ENCODE measurements around the gene EPHB1.

EPHB1 gene

DNA sequence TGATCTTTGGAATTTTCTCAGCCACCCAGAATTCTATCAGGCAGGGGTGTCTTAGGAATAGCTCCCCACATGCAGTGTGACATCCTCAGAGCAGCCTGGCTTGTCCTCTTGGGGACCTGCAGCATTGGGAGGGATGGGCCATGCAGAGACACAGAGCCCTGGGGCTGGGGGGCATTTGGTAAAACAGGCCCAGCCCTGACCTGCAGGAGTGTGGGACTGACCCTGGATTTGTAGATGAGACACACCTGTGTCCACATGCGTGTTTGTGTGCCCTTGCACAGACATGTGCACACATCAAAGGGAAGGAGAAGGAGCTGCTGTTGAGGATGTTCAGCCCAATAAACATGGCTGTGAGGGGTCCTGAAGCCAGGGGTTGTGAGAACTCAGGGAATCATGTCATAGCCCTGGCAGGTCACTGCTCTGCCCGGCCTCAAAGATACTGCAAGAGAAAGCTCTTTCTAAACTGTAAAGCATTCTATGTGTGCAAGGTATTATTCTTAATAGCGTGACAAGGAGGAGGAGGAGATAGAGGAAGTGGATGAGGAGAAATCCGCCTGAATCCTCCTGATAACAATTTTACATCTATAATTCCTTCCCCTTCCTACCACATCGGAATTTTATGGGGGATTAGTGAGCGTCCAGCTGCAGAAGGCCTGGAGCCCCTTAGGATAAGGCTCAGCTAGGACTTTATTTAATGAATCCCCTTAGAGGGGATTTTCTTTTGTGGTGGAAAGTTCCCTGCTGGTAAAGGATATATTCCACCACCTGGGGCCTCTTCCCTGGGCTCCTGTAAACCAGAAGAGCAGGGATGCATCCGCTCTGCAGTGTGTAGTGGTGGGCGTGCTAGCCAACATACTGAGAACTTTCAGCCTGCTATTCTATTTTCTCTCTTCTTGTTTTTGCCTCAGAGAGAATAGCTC lies 245.5 kb downstream of the EPHB1 start:
- Histone ChIP-seq H3K9me3 (no peaks in the 10 kb centered on the region), H3K4me1 (no peaks in the 10 kb centered on the region), H3K27me3 (no peaks in the 10 kb centered on the region), H3K36me3 (no peaks in the 10 kb centered on the region), H3K4me3 (ENCODE audit: low read depth, low read length) (no peak overlapping the region)
- TF ChIP-seq, protein P1, sequence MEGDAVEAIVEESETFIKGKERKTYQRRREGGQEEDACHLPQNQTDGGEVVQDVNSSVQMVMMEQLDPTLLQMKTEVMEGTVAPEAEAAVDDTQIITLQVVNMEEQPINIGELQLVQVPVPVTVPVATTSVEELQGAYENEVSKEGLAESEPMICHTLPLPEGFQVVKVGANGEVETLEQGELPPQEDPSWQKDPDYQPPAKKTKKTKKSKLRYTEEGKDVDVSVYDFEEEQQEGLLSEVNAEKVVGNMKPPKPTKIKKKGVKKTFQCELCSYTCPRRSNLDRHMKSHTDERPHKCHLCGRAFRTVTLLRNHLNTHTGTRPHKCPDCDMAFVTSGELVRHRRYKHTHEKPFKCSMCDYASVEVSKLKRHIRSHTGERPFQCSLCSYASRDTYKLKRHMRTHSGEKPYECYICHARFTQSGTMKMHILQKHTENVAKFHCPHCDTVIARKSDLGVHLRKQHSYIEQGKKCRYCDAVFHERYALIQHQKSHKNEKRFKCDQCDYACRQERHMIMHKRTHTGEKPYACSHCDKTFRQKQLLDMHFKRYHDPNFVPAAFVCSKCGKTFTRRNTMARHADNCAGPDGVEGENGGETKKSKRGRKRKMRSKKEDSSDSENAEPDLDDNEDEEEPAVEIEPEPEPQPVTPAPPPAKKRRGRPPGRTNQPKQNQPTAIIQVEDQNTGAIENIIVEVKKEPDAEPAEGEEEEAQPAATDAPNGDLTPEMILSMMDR (IDR thresholded peaks at IDR 0.05; ENCODE audit: low read depth, low read length): no peak
- DNase-seq: no peak

DNA sequence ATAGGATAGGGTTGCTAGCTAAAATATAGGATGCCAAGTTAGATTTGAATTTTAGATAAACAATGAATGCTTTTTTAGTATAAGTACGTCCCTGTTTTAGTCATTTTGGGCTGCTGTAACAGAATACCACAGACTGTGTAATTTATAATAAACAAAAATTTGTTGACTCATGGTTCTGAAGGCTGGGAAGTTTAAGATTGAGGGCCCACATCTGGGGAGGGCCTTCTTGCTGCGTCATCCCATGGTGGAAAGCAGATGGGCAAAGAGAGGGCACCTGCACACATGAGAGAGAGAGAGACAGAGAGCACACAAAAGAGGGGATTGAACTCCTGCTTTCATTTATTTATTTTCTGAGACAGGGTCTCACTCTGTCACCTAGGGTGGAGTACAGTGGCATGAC lies 246.5 kb downstream of the EPHB1 start:
- TF ChIP-seq, protein P1 (IDR thresholded peaks at IDR 0.05; ENCODE audit: low read depth, low read length): no peak
- no peak for DNase-seq

DNA sequence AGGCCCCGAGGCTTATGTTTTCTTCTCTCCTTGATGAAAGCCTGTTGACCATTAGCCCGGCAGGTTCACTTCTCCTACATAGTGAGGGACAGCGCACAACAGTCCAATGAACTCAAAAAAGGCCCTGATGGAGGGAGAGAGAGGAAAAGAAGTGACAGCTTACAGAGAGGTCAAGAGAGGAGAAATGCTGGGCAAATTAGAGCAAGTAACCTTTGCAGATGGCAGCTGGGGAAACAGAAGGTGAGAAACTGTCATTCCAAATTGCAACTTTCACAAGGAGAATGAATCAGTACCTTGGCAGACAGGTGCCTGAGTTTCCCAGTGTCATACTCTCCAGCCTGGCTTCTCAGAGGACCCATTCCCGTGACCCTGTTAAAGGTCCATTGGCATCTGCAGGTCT lies 252.0 kb downstream of the EPHB1 start:
- Histone ChIP-seq H3K4me1 (no peaks in the 10 kb centered on the region), H3K36me3 (no peaks in the 10 kb centered on the region), H3K9me3 (no peaks in the 10 kb centered on the region), H3K4me3 (ENCODE audit: low read depth, low read length) (no peak overlapping the region), H3K27me3 (no peaks in the 10 kb centered on the region)
- TF ChIP-seq, protein P1 (IDR thresholded peaks at IDR 0.05; ENCODE audit: low read depth, low read length): no peak
- DNase-seq: no peak

More for the DNA sequence above, 246.5 kb downstream of the EPHB1 start:
- no peak overlapping the region for H3K4me3 ChIP-seq (ENCODE audit: low read depth, low read length)
- H3K27me3 ChIP-seq: no peaks in the 10 kb centered on the region
- H3K4me1 ChIP-seq: no peaks in the 10 kb centered on the region
- no peaks in the 10 kb centered on the region for H3K36me3 ChIP-seq
- no peaks in the 10 kb centered on the region for H3K9me3 ChIP-seq

DNA sequence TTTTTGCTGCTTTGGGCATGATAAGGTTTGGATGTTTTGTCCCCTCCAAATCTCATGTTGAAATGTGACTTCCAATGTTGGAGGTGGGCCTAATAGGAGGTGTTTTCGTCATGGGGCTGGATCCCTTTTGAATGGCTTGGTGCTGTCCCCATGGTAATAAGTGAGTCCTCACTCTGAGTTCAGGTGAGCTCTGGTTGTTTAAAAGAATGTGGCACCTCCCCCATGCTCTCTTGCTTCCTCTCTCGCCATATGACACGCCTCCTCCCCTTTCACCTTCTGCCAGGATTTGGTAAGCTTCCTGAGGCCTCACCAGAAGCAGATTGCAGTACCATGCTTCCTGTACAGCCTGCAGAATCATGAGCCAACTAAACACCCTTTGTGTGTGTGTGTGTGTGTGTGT lies 255.5 kb downstream of the EPHB1 start:
- Histone ChIP-seq H3K36me3 (no peaks in the 10 kb centered on the region), H3K4me1 (no peaks in the 10 kb centered on the region), H3K4me3 (ENCODE audit: low read depth, low read length) (no peak overlapping the region), H3K27me3 (no peaks in the 10 kb centered on the region), H3K9me3 (no peaks in the 10 kb centered on the region)
- DNase-seq: no peak
- TF ChIP-seq, protein P1 (IDR thresholded peaks at IDR 0.05; ENCODE audit: low read depth, low read length): no peak

DNA sequence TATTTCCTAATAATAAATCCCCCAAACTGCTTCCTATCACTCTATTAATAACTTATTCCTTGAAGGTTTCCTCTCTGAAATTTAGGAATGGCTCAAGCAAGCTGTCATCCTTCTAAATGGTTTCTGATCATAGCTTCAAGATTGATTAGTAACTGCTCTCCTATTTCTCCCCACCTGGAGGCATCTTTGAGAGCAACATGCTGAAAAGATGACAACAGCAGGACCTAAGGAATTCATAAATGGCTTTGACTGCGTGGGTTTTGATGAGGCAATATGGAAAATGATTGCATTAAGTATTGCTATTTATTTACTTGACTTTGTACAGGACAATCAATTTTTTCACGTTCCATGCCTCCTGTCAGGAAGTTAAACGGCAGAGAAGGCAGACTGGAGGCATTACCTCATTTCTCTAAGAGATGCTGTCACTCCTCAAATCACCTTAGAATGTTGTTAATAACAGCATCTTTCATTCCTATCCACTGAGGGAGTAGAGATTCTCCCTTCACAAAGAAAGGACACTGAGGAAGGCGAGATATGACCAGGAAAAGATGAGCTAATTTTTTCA lies 256.4 kb downstream of the EPHB1 start:
- Histone ChIP-seq H3K36me3 (no peaks in the 10 kb centered on the region), H3K27me3 (no peaks in the 10 kb centered on the region), H3K4me3 (ENCODE audit: low read depth, low read length) (no peak overlapping the region), H3K4me1 (no peaks in the 10 kb centered on the region), H3K9me3 (no peaks in the 10 kb centered on the region)
- TF ChIP-seq, protein P1 (IDR thresholded peaks at IDR 0.05; ENCODE audit: low read depth, low read length): no peak
- no peak for DNase-seq

DNA sequence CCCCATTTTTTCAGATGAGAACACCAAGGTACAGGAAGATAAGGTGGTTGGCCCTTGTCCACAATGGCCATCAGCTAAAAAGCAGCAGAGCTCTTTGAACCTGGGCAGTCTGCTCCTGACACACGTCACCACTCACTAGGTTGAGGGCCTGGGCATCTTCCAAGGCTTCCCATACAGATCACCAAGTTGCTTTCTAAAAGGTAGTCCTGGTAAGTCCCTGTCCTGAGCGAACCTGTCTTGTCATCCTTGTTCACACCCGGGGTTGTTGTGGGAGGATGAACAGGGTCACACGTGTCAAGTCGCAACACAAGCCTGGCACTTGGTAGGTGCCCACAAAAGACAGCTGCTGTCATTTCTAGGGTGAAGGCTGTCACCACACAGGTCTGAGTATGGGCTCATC lies 260.4 kb downstream of the EPHB1 start:
- H3K4me3 ChIP-seq (ENCODE audit: low read depth, low read length): no peak overlapping the region
- H3K36me3 ChIP-seq: no peaks in the 10 kb centered on the region
- H3K9me3 ChIP-seq: no peaks in the 10 kb centered on the region
- no peaks in the 10 kb centered on the region for H3K27me3 ChIP-seq
- TF ChIP-seq, protein P1 (IDR thresholded peaks at IDR 0.05; ENCODE audit: low read depth, low read length): no peak
- no peaks in the 10 kb centered on the region for H3K4me1 ChIP-seq
- no peak for DNase-seq
